HCT116 (cell line): ENCODE measurements around the gene CAMK1D. TPM values are rescaled to one million over a fixed set of nuclear protein-coding genes. Genes with fewer than 3 reads are reported as not detected.

Experiments used
- ATAC-seq: fragments of 200-7000 bp; cut with Tn5 transposase; 2 replicates; pipeline ENCODE4 v1.9.1; 2020; ENCODE audit warnings: mild to moderate bottlenecking, moderate library complexity
- BruUV-seq: library from RNA; stranded (reverse); fragments of 400-500 nt; replicated peaks from 2 replicates; lab custom pipeline; 2021; lab: Mats Ljungman, UMichigan
- CTCF ChIA-PET: fragments of 300-600 bp; sonication (Branson Sonifier 250); formaldehyde crosslinking; loops from one replicate; lab custom pipeline; 2021; ENCODE audit warnings: antibody characterized with exemption; lab: Charles Lee
- POLR2A ChIA-PET: fragments of 300-600, 350-600 bp; sonication (Branson Sonifier 250); formaldehyde crosslinking; loops from one replicate; lab custom pipeline; 2021; ENCODE audit warnings: antibody characterized with exemption; lab: Charles Lee
- RAD21 ChIA-PET, 2 experiments: fragments of 300-600 bp; sonication (Branson Sonifier 250); formaldehyde crosslinking; loops; one replicate each; lab custom pipeline; 2023; ENCODE audit warnings: low total read pairs in 2 of 2; ENCODE audit not compliant: uncharacterized antibody in 2 of 2, unreplicated experiment in 2 of 2, low non-redundant PET in 1 of 2; lab: Charles Lee
- DNase-seq: peaks from one replicate; pipeline ENCODE4 v3.0.0-alpha.2; 2010; ENCODE audit warnings: low read depth, low spot score
- H2AFZ ChIP-seq: fragments of 200-600 bp; shearing (Covaris generic), sonication (generic); 2 replicates; pipeline ENCODE4 v1.6.1; 2017; ENCODE audit warnings: low read depth, mixed run types, mixed read lengths, antibody characterized with exemption, low read length; ENCODE audit not compliant: poor library complexity, severe bottlenecking
- H3K27ac ChIP-seq: 2 replicates; pipeline ENCODE4 v1.5.1; 2012; ENCODE audit warnings: low read depth, low read length
- H3K27me3 ChIP-seq: fragments of 200-600 bp; sonication (generic); 2 replicates; pipeline ENCODE4 v1.6.1; 2016; ENCODE audit warnings: mixed run types, low read length, mixed read lengths; ENCODE audit not compliant: insufficient read depth
- H3K36me3 ChIP-seq, 2 experiments: fragments of 200-500 bp in 1 of 2; fragments of 200-600 bp in 1 of 2; sonication (Bioruptor generic) in 1 of 2; sonication (generic) in 1 of 2; 2 replicates each; pipeline versions ENCODE4 v1.5.1 to v1.6.1; 2014 to 2016; ENCODE audit warnings: low read length in 2 of 2, inconsistent platforms in 1 of 2, mixed read lengths in 1 of 2, mixed run types in 1 of 2; ENCODE audit not compliant: insufficient read depth in 2 of 2, control insufficient read depth in 1 of 2
- H3K4me1 ChIP-seq, 2 experiments: fragments of 200-600 bp in 1 of 2; sonication (generic) in 1 of 2; 2 replicates each; pipeline versions ENCODE4 v1.5.1 to v1.6.1; 2012 to 2017; ENCODE audit warnings: low read length in 2 of 2, inconsistent platforms in 1 of 2, mild to moderate bottlenecking in 1 of 2, mixed read lengths in 1 of 2, mixed run types in 1 of 2, moderate library complexity in 1 of 2; ENCODE audit not compliant: insufficient read depth in 2 of 2, control insufficient read depth in 1 of 2
- H3K4me2 ChIP-seq: fragments of 200-600 bp; sonication (generic); 2 replicates; pipeline ENCODE4 v1.6.1; 2017; ENCODE audit warnings: mixed run types, low read length, mixed read lengths
- H3K4me3 ChIP-seq, 2 experiments: fragments of 200-600 bp in 1 of 2; sonication (generic) in 1 of 2; replicated peaks in 1 of 2; 2 replicates each; pipeline ENCODE4 v1.5.1; 2011 to 2016; ENCODE audit warnings: low read length in 2 of 2, control low read depth in 1 of 2, low read depth in 1 of 2, mild to moderate bottlenecking in 1 of 2, mixed read lengths in 1 of 2, mixed run types in 1 of 2
- H3K79me2 ChIP-seq: fragments of 200-600 bp; sonication (generic); 2 replicates; pipeline ENCODE4 v1.6.1; 2017; ENCODE audit warnings: mild to moderate bottlenecking, mixed run types, low read length, moderate library complexity, mixed read lengths; ENCODE audit not compliant: insufficient read depth
- H3K9ac ChIP-seq: fragments of 200-600 bp; sonication (generic); 2 replicates; pipeline ENCODE4 v1.6.1; 2016; ENCODE audit warnings: low read length, mixed read lengths
- H3K9me2 ChIP-seq: fragments of 200-600 bp; sonication (generic), shearing (Covaris generic); 2 replicates; pipeline ENCODE4 v1.6.1; 2017; ENCODE audit warnings: mixed run types, mild to moderate bottlenecking, moderate library complexity; ENCODE audit not compliant: insufficient read depth
- H3K9me3 ChIP-seq, 2 experiments: fragments of 200-500 bp in 1 of 2; fragments of 200-600 bp in 1 of 2; sonication (Bioruptor generic) in 1 of 2; sonication (generic) in 1 of 2; 2 replicates each; pipeline ENCODE4 v1.6.1; 2014 to 2017; ENCODE audit warnings: low read length in 2 of 2, mixed read lengths in 2 of 2, inconsistent platforms in 1 of 2, low read depth in 1 of 2, mild to moderate bottlenecking in 1 of 2, mixed run types in 1 of 2, moderate library complexity in 1 of 2; ENCODE audit not compliant: control insufficient read depth in 1 of 2, insufficient read depth in 1 of 2
- H4K20me1 ChIP-seq: fragments of 200-600 bp; sonication (generic), shearing (Covaris generic); 2 replicates; pipeline ENCODE4 v1.6.1; 2017; ENCODE audit warnings: mixed run types, mild to moderate bottlenecking, moderate library complexity; ENCODE audit not compliant: insufficient read depth
- CBX3 ChIP-seq: IDR thresholded peaks from 2 replicates; pipeline ENCODE4 v1.6.1; 2012; ENCODE audit warnings: low read depth
- EZH2phosphoT487 ChIP-seq: fragments of 200-600 bp; IDR thresholded peaks from 2 replicates; pipeline ENCODE4 v1.6.1; 2018; ENCODE audit warnings: antibody characterized with exemption, borderline replicate concordance
- FOSL1 ChIP-seq: IDR thresholded peaks from 2 replicates; pipeline ENCODE4 v1.6.1; 2012; ENCODE audit warnings: low read depth
- RAD21 ChIP-seq: IDR thresholded peaks from 2 replicates; pipeline ENCODE4 v1.6.1; 2012; ENCODE audit warnings: low read depth, mild to moderate bottlenecking
- SIN3A ChIP-seq: IDR thresholded peaks from 2 replicates; pipeline ENCODE4 v1.6.1; 2012; ENCODE audit warnings: low read depth
- SRF ChIP-seq: IDR thresholded peaks from 2 replicates; pipeline ENCODE4 v1.6.1; 2012; ENCODE audit warnings: low read depth
- YY1 ChIP-seq: IDR thresholded peaks from 2 replicates; pipeline ENCODE4 v1.6.1; 2011; ENCODE audit warnings: low read length, low read depth, moderate library complexity, mild to moderate bottlenecking; ENCODE audit not compliant: insufficient replicate concordance; ENCODE audit errors: extremely low read depth
- intact Hi-C: fragments of 100-400 bp; cut with micrococcal nuclease; formaldehyde crosslinking; loops from 2 replicates; pipeline ENCODE4 v1.10.0; 2022
- total RNA-seq: library from RNA; stranded (reverse); gene quantifications from one replicate; pipeline ENCODE4 v1.2.1, GENCODE V29; 2021; ENCODE audit not compliant: unreplicated experiment
- TF ChIP-seq, protein P1 (sequence below): IDR thresholded peaks from 2 replicates; pipeline ENCODE4 v1.6.1; 2012; ENCODE audit warnings: low read depth
- TF ChIP-seq, protein P2 (sequence below): IDR thresholded peaks from 2 replicates; pipeline ENCODE4 v1.6.1; 2012
- TF ChIP-seq, protein P3 (sequence below): IDR thresholded peaks from 2 replicates; pipeline ENCODE4 v1.6.1; 2012

The CAMK1D gene
- total RNA-seq, 1 experiment from 2014 or later, result 9.6 TPM

DNA sequence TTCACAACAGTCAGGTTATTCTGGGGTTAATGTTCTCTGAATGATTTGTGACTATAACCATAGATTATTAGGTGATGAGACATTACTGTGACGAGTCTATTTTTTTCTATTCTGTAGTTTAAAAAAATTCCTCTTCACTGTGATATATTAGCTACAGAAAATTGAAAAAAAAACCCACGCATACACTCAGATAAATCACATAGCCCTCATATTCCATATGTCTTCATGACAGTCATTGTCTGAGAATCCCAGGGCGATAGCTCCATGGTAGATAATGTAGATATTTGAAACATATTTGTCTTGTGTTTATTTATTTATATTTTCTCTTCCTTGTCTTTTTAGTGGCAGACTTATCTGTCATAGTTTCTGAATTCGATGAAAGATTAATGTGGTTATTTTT, 110.0 kb downstream of the CAMK1D start:
- Histone ChIP-seq H3K27ac (no peak overlapping the region), H3K27me3 (no peaks in the 10 kb centered on the region), H3K9me3 (no peaks in the 10 kb centered on the region), H2AFZ (no peak overlapping the region), H3K4me2 (no peak overlapping the region), H3K79me2 (0 out of 2 replicates have a peak, but pooled peaks cover 4% of the 10 kb centered on the region), H3K4me3 (no peak overlapping the region), H3K9me2 (no peaks in the 10 kb centered on the region), H4K20me1 (no peaks in the 10 kb centered on the region), H3K9ac (no peak overlapping the region), H3K4me1 (peaks cover 10 to 30% of the 10 kb centered on the region in 2 experiments), H3K36me3 (no peaks in the 10 kb centered on the region)
- BruUV-seq, result no TSS peak
- intact Hi-C loops, result no loop called here
- RAD21 ChIA-PET, result no interaction called here
- POLR2A ChIA-PET, result no interaction called here
- DNase-seq (no peak), ATAC-seq (no peak)
- CTCF ChIA-PET, result no interaction called here
- TF ChIP-seq RAD21, result no peak
- no peak for TF ChIP-seq SRF
- TF ChIP-seq, protein P1, sequence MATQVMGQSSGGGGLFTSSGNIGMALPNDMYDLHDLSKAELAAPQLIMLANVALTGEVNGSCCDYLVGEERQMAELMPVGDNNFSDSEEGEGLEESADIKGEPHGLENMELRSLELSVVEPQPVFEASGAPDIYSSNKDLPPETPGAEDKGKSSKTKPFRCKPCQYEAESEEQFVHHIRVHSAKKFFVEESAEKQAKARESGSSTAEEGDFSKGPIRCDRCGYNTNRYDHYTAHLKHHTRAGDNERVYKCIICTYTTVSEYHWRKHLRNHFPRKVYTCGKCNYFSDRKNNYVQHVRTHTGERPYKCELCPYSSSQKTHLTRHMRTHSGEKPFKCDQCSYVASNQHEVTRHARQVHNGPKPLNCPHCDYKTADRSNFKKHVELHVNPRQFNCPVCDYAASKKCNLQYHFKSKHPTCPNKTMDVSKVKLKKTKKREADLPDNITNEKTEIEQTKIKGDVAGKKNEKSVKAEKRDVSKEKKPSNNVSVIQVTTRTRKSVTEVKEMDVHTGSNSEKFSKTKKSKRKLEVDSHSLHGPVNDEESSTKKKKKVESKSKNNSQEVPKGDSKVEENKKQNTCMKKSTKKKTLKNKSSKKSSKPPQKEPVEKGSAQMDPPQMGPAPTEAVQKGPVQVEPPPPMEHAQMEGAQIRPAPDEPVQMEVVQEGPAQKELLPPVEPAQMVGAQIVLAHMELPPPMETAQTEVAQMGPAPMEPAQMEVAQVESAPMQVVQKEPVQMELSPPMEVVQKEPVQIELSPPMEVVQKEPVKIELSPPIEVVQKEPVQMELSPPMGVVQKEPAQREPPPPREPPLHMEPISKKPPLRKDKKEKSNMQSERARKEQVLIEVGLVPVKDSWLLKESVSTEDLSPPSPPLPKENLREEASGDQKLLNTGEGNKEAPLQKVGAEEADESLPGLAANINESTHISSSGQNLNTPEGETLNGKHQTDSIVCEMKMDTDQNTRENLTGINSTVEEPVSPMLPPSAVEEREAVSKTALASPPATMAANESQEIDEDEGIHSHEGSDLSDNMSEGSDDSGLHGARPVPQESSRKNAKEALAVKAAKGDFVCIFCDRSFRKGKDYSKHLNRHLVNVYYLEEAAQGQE, result no peak
- no peak for TF ChIP-seq EZH2phosphoT487
- no peak for TF ChIP-seq YY1
- TF ChIP-seq, protein P2, sequence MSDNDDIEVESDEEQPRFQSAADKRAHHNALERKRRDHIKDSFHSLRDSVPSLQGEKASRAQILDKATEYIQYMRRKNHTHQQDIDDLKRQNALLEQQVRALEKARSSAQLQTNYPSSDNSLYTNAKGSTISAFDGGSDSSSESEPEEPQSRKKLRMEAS, result no peak
- TF ChIP-seq, protein P3, sequence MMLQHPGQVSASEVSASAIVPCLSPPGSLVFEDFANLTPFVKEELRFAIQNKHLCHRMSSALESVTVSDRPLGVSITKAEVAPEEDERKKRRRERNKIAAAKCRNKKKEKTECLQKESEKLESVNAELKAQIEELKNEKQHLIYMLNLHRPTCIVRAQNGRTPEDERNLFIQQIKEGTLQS, result no peak
- TF ChIP-seq CBX3, result no peak
- TF ChIP-seq FOSL1, result no peak
- no peak for TF ChIP-seq SIN3A
